GM12874 (cell line): ENCODE results near the gene ASGR1.

Experiments
- CTCF ChIP-seq: IDR thresholded peaks from 2 replicates; pipeline ENCODE4 v1.5.1; 2011; ENCODE audit warnings: low read depth, mild to moderate bottlenecking, control low read depth, low read length, moderate library complexity; ENCODE audit not compliant: insufficient read depth

Gene ASGR1

GRCh38 chr17:7219229-7219811, 40.1 kb upstream of the ASGR1 start:
- no peak for TF ChIP-seq CTCF

GRCh38 chr17:7218758-7219157, 39.6 kb upstream of the ASGR1 start:
- no peak for TF ChIP-seq CTCF

GRCh38 chr17:7218166-7218565, 39.0 kb upstream of the ASGR1 start:
- TF ChIP-seq CTCF: no peak

- no peak for TF ChIP-seq CTCF
These were observed 38.2 kb upstream of the ASGR1 start for GRCh38 chr17:7217113-7217987.

- TF ChIP-seq CTCF: no peak
These were observed 37.3 kb upstream of the ASGR1 start for GRCh38 chr17:7216242-7217112.

GRCh38 chr17:7215652-7216180, 36.5 kb upstream of the ASGR1 start:
- no peak for TF ChIP-seq CTCF
